ENCODE measurements around the gene CYS1. TPM values are rescaled to one million over a fixed set of nuclear protein-coding genes. Genes with fewer than 3 reads are reported as not detected.

Gene CYS1
- total and polyA plus RNA-seq, 7 experiments from 2014 or later = 1.3 TPM; not detected in 6

- no peak for DNase-seq
- Histone ChIP-seq H3K4me3 (ENCODE audit: low read length) (no peak overlapping the region), H3K27me3 (ENCODE audit: control insufficient read depth in 2 of 2, insufficient read depth in 2 of 2, low read length in 2 of 2) (no peaks in the 10 kb centered on the region), H3K4me1 (ENCODE audit: control insufficient read depth in 2 of 2, insufficient read depth in 2 of 2, low read length in 2 of 2) (no peaks in the 10 kb centered on the region), H3K27ac (ENCODE audit: low read depth, low read length) (no peak overlapping the region), H3K36me3 (ENCODE audit: control insufficient read depth in 2 of 3, insufficient read depth in 3 of 3, low read length in 3 of 3) (no peaks in the 10 kb centered on the region), H3K9me3 (ENCODE audit: control insufficient read depth in 2 of 3, low read length in 3 of 3) (no peaks in the 10 kb centered on the region)
- Mint-ChIP-seq H3K27ac (no peak overlapping the region), H3K9me3 (peaks cover 0 to 7% (median 3%) of the 10 kb centered on the region in 11 donors), H3K27me3 (peaks cover 0 to 4% (median 0%) of the 10 kb centered on the region in 5 donors), H3K4me1 (peaks cover 0 to 5% (median 0%) of the 10 kb centered on the region in 7 donors), H3K4me3 (no peak overlapping the region), H3K36me3 (peaks cover 0 to 5% (median 0%) of the 10 kb centered on the region in 5 donors)
- POLR2A ChIA-PET = interaction anchor here (0.6 kb wide), 1 partner anchor 19 kb away, joined by 6 read pairs; no protein-coding TSS in a partner anchor
- intact Hi-C loops (cut with micrococcal nuclease) = no loop called here
- no peak for ATAC-seq
- CTCF ChIA-PET = no interaction called here
Observed at GRCh38 chr2:10063566-10063965, 16.6 kb downstream of the CYS1 start.

- Mint-ChIP-seq H3K9me3 (peaks cover 0 to 3% (median 3%) of the 10 kb centered on the region in 11 donors), H3K4me1 (peaks cover 0 to 5% (median 0%) of the 10 kb centered on the region in 7 donors), H3K27ac (no peak overlapping the region), H3K27me3 (peaks cover 0 to 4% (median 0%) of the 10 kb centered on the region in 5 donors), H3K4me3 (no peak overlapping the region), H3K36me3 (peaks cover 0 to 4% (median 0%) of the 10 kb centered on the region in 5 donors)
- Histone ChIP-seq H3K27ac (ENCODE audit: low read depth, low read length) (no peak overlapping the region), H3K9me3 (ENCODE audit: control insufficient read depth in 2 of 3, low read length in 3 of 3) (no peaks in the 10 kb centered on the region), H3K27me3 (ENCODE audit: control insufficient read depth in 2 of 2, insufficient read depth in 2 of 2, low read length in 2 of 2) (no peaks in the 10 kb centered on the region), H3K4me3 (ENCODE audit: low read length) (no peak overlapping the region), H3K36me3 (ENCODE audit: control insufficient read depth in 2 of 3, insufficient read depth in 3 of 3, low read length in 3 of 3) (no peaks in the 10 kb centered on the region), H3K4me1 (ENCODE audit: control insufficient read depth in 2 of 2, insufficient read depth in 2 of 2, low read length in 2 of 2) (no peaks in the 10 kb centered on the region)
- ChIA-PET CTCF (no interaction called here), POLR2A (interaction anchor here (0.6 kb wide), 1 partner anchor 20 kb away, joined by 6 read pairs; no protein-coding TSS in a partner anchor)
- ATAC-seq (no peak), DNase-seq (no peak)
- intact Hi-C loops (cut with micrococcal nuclease) = no loop called here
Observed at GRCh38 chr2:10062931-10063365, 17.3 kb downstream of the CYS1 start.

DNA sequence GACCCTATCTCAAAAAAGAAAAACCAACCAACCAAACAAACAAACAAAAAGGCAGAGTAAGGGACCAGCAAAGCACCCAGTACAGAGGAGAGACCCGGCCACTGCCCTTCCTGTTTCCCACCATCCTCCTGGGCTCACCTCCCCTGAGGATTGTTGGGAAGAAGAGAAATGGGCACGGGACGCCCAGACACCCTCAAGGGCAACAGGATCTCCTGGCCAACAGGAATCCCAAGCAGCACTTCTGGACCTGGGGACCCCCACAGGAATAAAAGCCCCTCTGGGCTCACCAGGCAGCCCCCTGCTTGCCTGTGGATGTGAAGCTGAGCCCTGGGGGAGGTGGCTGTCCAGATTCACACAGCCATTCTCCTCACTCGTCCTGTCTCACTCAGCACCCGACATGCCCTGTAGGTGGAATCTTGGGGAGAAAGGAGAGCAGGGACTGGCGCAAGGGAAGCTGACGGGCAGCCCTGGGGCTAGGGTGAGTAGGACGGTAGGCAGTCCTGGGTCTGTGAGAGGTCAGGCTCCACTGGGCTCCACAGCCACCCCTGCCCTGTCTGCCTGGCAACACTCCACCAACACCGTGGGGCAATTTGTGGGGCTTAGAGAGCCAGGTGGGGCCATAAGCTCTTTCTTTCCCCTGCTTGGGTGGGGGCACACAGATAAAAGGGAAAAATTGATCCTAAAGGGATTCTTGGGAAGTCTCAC, 18.8 kb downstream of the CYS1 start:
- intact Hi-C loops (cut with micrococcal nuclease) = no loop called here
- Mint-ChIP-seq H3K4me1 (peaks cover 0 to 9% (median 5%) of the 10 kb centered on the region in 7 donors), H3K27ac (no peak overlapping the region), H3K9me3 (no peaks in the 10 kb centered on the region), H3K36me3 (no peaks in the 10 kb centered on the region), H3K4me3 (no peak overlapping the region), H3K27me3 (peaks cover 0 to 2% (median 0%) of the 10 kb centered on the region in 5 donors)
- Histone ChIP-seq H3K9me3 (ENCODE audit: control insufficient read depth in 2 of 3, low read length in 3 of 3) (no peaks in the 10 kb centered on the region), H3K4me1 (ENCODE audit: control insufficient read depth in 2 of 2, insufficient read depth in 2 of 2, low read length in 2 of 2) (no peaks in the 10 kb centered on the region), H3K27me3 (ENCODE audit: control insufficient read depth in 2 of 2, insufficient read depth in 2 of 2, low read length in 2 of 2) (no peaks in the 10 kb centered on the region), H3K36me3 (ENCODE audit: control insufficient read depth in 2 of 3, insufficient read depth in 3 of 3, low read length in 3 of 3) (no peaks in the 10 kb centered on the region), H3K4me3 (ENCODE audit: low read length) (no peak overlapping the region), H3K27ac (ENCODE audit: low read depth, low read length) (no peak overlapping the region)
- DNase-seq (no peak), ATAC-seq (no peak)
- ChIA-PET CTCF (no interaction called here), POLR2A (no interaction called here)

GRCh38 chr2:10059552-10060335, 20.5 kb downstream of the CYS1 start:
- no peak overlapping the region for H3K4me3 Mint-ChIP-seq
- no peak overlapping the region for H3K4me3 ChIP-seq (ENCODE audit: low read length)
- peaks cover 0 to 1% (median 0%) of the 10 kb centered on the region in 5 donors for H3K27me3 Mint-ChIP-seq
- peaks cover 0 to 7% (median 5%) of the 10 kb centered on the region in 7 donors for H3K4me1 Mint-ChIP-seq
- intact Hi-C loops (cut with micrococcal nuclease) = no loop called here
- H3K27ac ChIP-seq (ENCODE audit: low read depth, low read length) = no peak overlapping the region
- no peaks in the 10 kb centered on the region for H3K9me3 Mint-ChIP-seq
- peaks cover 0 to 7% (median 0%) of the 10 kb centered on the region in 5 donors for H3K36me3 Mint-ChIP-seq
- ATAC-seq (no peak), DNase-seq (no peak)
- H3K27ac Mint-ChIP-seq = no peak overlapping the region
- no peaks in the 10 kb centered on the region for H3K27me3 ChIP-seq (ENCODE audit: control insufficient read depth in 2 of 2, insufficient read depth in 2 of 2, low read length in 2 of 2)
- H3K36me3 ChIP-seq (ENCODE audit: control insufficient read depth in 2 of 3, insufficient read depth in 3 of 3, low read length in 3 of 3) = no peaks in the 10 kb centered on the region
- POLR2A ChIA-PET = no interaction called here
- no peaks in the 10 kb centered on the region for H3K4me1 ChIP-seq (ENCODE audit: control insufficient read depth in 2 of 2, insufficient read depth in 2 of 2, low read length in 2 of 2)
- CTCF ChIA-PET = interaction anchor here (0.6 to 1.8 kb wide), 4 partner anchors 11 to 75 kb away, joined by 3 to 6 read pairs (median 3); no protein-coding TSS in a partner anchor
- H3K9me3 ChIP-seq (ENCODE audit: control insufficient read depth in 2 of 3, low read length in 3 of 3) = no peaks in the 10 kb centered on the region

- no peak for ATAC-seq
- CTCF ChIA-PET = interaction anchor here (0.7 to 1.8 kb wide), 2 partner anchors 13 to 74 kb away, joined by 3 to 6 read pairs; no protein-coding TSS in a partner anchor
- H3K27ac Mint-ChIP-seq = no peak overlapping the region
- Histone ChIP-seq H3K27ac (ENCODE audit: low read depth, low read length) (no peak overlapping the region), H3K36me3 (ENCODE audit: control insufficient read depth in 2 of 3, insufficient read depth in 3 of 3, low read length in 3 of 3) (peaks cover 0 to 6% (median under 1%) of the 10 kb centered on the region in 3 experiments), H3K27me3 (ENCODE audit: control insufficient read depth in 2 of 2, insufficient read depth in 2 of 2, low read length in 2 of 2) (no peaks in the 10 kb centered on the region), H3K9me3 (ENCODE audit: control insufficient read depth in 2 of 3, low read length in 3 of 3) (no peaks in the 10 kb centered on the region), H3K4me3 (ENCODE audit: low read length) (no peak overlapping the region), H3K4me1 (ENCODE audit: control insufficient read depth in 2 of 2, insufficient read depth in 2 of 2, low read length in 2 of 2) (no peaks in the 10 kb centered on the region)
- no peaks in the 10 kb centered on the region for H3K9me3 Mint-ChIP-seq
- no peak for DNase-seq
- H3K4me1 Mint-ChIP-seq = peaks cover 0 to 7% (median 6%) of the 10 kb centered on the region in 7 donors
- POLR2A ChIA-PET = no interaction called here
- intact Hi-C loops (cut with micrococcal nuclease) = no loop called here
- peaks cover 0 to 1% (median 0%) of the 10 kb centered on the region in 5 donors for H3K27me3 Mint-ChIP-seq
- H3K4me3 Mint-ChIP-seq = no peak overlapping the region
- peaks cover 0 to 11% (median 2%) of the 10 kb centered on the region in 5 donors for H3K36me3 Mint-ChIP-seq
Observed at GRCh38 chr2:10059016-10059351, 21.2 kb downstream of the CYS1 start.

DNA sequence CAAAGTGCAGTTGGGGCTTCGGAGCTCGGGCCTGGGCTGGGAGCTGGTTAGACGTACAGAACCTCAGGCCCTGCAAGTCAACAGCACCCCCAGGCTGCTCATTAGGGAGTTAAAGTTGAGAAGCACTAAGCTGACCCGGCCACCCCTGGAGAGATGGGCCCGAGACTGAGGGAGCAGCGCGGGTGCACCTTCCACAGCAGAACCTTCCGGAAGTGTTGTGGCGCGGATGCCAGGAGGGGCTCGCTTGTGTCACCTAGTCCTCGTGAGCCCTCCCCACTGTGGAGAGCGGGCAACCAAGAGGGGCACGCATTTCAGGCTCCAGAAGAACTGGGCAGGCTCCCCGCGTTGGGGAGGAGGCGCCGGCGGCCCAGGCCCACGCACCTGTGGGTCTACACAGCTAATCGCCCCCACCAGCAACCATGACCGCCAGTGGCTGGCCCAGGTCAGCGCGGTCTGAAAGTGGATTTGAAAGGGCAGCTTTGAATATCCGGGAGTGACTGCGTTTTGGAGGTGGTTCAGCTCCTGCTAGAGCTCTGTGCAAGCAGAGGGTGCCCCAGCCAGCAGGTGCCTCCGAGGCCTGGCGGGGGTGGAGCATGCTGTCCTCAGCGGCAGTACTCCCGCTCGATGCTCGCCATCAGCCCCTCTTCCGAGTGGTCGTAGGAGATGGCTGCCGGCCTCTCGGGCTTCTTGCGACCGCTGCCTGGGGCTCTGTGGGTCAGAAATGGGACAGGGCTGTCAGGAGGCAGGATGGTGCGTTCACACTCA, 21.8 kb downstream of the CYS1 start:
- Histone ChIP-seq H3K9me3 (ENCODE audit: control insufficient read depth in 2 of 3, low read length in 3 of 3) (no peaks in the 10 kb centered on the region), H3K4me3 (ENCODE audit: low read length) (no peak overlapping the region), H3K27ac (ENCODE audit: low read depth, low read length) (no peak overlapping the region), H3K27me3 (ENCODE audit: control insufficient read depth in 2 of 2, insufficient read depth in 2 of 2, low read length in 2 of 2) (no peaks in the 10 kb centered on the region), H3K4me1 (ENCODE audit: control insufficient read depth in 2 of 2, insufficient read depth in 2 of 2, low read length in 2 of 2) (no peaks in the 10 kb centered on the region), H3K36me3 (ENCODE audit: control insufficient read depth in 2 of 3, insufficient read depth in 3 of 3, low read length in 3 of 3) (peaks cover 0 to 9% (median 6%) of the 10 kb centered on the region in 3 experiments)
- intact Hi-C loops (cut with micrococcal nuclease) = no loop called here
- Mint-ChIP-seq H3K27ac (no peak overlapping the region), H3K4me1 (peaks cover 0 to 8% (median 6%) of the 10 kb centered on the region in 7 donors), H3K27me3 (peaks cover 0 to 1% (median 0%) of the 10 kb centered on the region in 5 donors), H3K4me3 (no peak overlapping the region), H3K9me3 (no peaks in the 10 kb centered on the region), H3K36me3 (peaks cover 0 to 12% (median 3%) of the 10 kb centered on the region in 5 donors)
- CTCF ChIA-PET = interaction anchor here (0.6 to 1.8 kb wide), 2 partner anchors 11 to 14 kb away, joined by 3 to 6 read pairs; no protein-coding TSS in a partner anchor
- ATAC-seq = no peak
- POLR2A ChIA-PET = interaction anchor here (0.6 kb wide), 1 partner anchor 89 kb away, joined by 3 read pairs; no protein-coding TSS in a partner anchor
- DNase-seq = no peak

Measured in naive thymus-derived CD4-positive, alpha-beta T cell (primary cell).